H1 (cell line): ENCODE data around the gene CACNA2D1. TPM values are rescaled to one million over a fixed set of nuclear protein-coding genes. Genes with fewer than 3 reads are reported as not detected.

Experiments used
- CTCF ChIA-PET: fragments of 300-600 bp; sonication (Branson Sonifier 250); formaldehyde crosslinking; loops from one replicate; lab custom pipeline; 2021; ENCODE audit not compliant: partially characterized antibody; lab: Charles Lee
- POLR2A ChIA-PET: fragments of 300-600 bp; sonication (Branson Sonifier 250); formaldehyde crosslinking; loops from one replicate; lab custom pipeline; 2021; ENCODE audit warnings: inconsistent platforms; ENCODE audit not compliant: partially characterized antibody; lab: Charles Lee
- DNase-seq, 2 experiments: peaks; one replicate each; pipeline versions ENCODE4 v3.0.0 to v3.0.0-alpha.2; 2010 to 2022; ENCODE audit warnings: low spot score in 2 of 2, low read depth in 1 of 2, mixed read lengths in 1 of 2
- FAIRE-seq: peaks from 2 replicates; lab custom pipeline; 2011; peaks lifted over from hg19 to GRCh38; lab: Jason Lieb, UNC
- H2AFZ ChIP-seq: 2 replicates; pipeline ENCODE4 v1.8.1; 2012; ENCODE audit warnings: low read length, inconsistent platforms
- H2AK5ac ChIP-seq: 2 replicates; pipeline ENCODE4 v1.6.1; 2013; ENCODE audit warnings: low read depth, low read length
- H2BK120ac ChIP-seq: replicated peaks from 2 replicates; pipeline ENCODE3; 2013; ENCODE audit warnings: low read depth, low read length, inconsistent platforms
- H2BK12ac ChIP-seq: 2 replicates; pipeline ENCODE4 v1.6.1; 2013; ENCODE audit warnings: low read depth, low read length
- H2BK15ac ChIP-seq: 2 replicates; pipeline ENCODE4 v1.6.1; 2013; ENCODE audit warnings: low read length
- H2BK20ac ChIP-seq: 2 replicates; pipeline ENCODE4 v1.6.1; 2013; ENCODE audit warnings: low read length
- H2BK5ac ChIP-seq: 2 replicates; pipeline ENCODE4 v1.6.1; 2013; ENCODE audit warnings: low read depth, low read length
- H3K14ac ChIP-seq: 2 replicates; pipeline ENCODE4 v1.6.1; 2013; ENCODE audit warnings: inconsistent platforms; ENCODE audit not compliant: insufficient read length
- H3K18ac ChIP-seq: 2 replicates; pipeline ENCODE4 v1.6.1; 2013; ENCODE audit warnings: low read length; ENCODE audit errors: extremely low read depth
- H3K23ac ChIP-seq: 2 replicates; pipeline ENCODE4 v1.6.1; 2013; ENCODE audit warnings: inconsistent platforms; ENCODE audit not compliant: insufficient read length
- H3K23me2 ChIP-seq: 2 replicates; pipeline ENCODE4 v1.6.1; 2013; ENCODE audit warnings: low read depth, low read length
- H3K27ac ChIP-seq: 2 replicates; pipeline ENCODE4 v1.6.1; 2011; ENCODE audit warnings: low read depth, low read length, inconsistent platforms
- H3K27me3 ChIP-seq, 4 experiments: replicated peaks in 1 of 4; 1 replicate in 1 of 4; 2 replicates in 3 of 4; pipeline versions ENCODE4 v1.6.1 to v1.8.1; 2011 to 2013; ENCODE audit warnings: low read length in 3 of 4, mild to moderate bottlenecking in 3 of 4, inconsistent platforms in 2 of 4, mixed read lengths in 2 of 4, moderate library complexity in 1 of 4; ENCODE audit not compliant: control insufficient read depth in 3 of 4, insufficient read depth in 3 of 4; ENCODE audit errors: extremely low read depth in 1 of 4
- H3K36me3 ChIP-seq, 4 experiments: 2 replicates each; pipeline versions ENCODE4 v1.6.1 to v1.8.1; 2011 to 2013; ENCODE audit warnings: mild to moderate bottlenecking in 4 of 4, low read length in 3 of 4, moderate library complexity in 2 of 4, control low read depth in 1 of 4, inconsistent platforms in 1 of 4; ENCODE audit not compliant: insufficient read depth in 4 of 4, control insufficient read depth in 2 of 4
- H3K4ac ChIP-seq: replicated peaks from 2 replicates; pipeline ENCODE3; 2013; ENCODE audit warnings: low read length, low read depth, mixed read lengths, inconsistent platforms; ENCODE audit not compliant: insufficient read length
- H3K4me1 ChIP-seq, 4 experiments: replicated peaks in 1 of 4; 1 replicate in 1 of 4; 2 replicates in 3 of 4; pipeline versions ENCODE4 v1.6.1 to v1.8.1; 2011 to 2013; ENCODE audit warnings: low read length in 3 of 4, inconsistent platforms in 2 of 4, mixed read lengths in 1 of 4; ENCODE audit not compliant: insufficient read depth in 4 of 4, control insufficient read depth in 3 of 4
- H3K4me2 ChIP-seq, 2 experiments: 2 replicates each; pipeline versions ENCODE4 v1.6.1 to v1.8.1; 2011 to 2013; ENCODE audit warnings: low read depth in 2 of 2, low read length in 2 of 2, control low read depth in 1 of 2, inconsistent platforms in 1 of 2, mild to moderate bottlenecking in 1 of 2; ENCODE audit not compliant: insufficient read depth in 1 of 2
- H3K4me3 ChIP-seq, 4 experiments: fragments of 200-600, 300-600 bp in 1 of 4; sonication (generic), shearing (Covaris generic), sonication (Bioruptor Twin) in 1 of 4; 2 replicates each; pipeline versions ENCODE4 v1.5.1 to v1.8.1; 2011 to 2016; ENCODE audit warnings: low read length in 4 of 4, low read depth in 3 of 4, control low read depth in 2 of 4, inconsistent platforms in 2 of 4, mild to moderate bottlenecking in 2 of 4, mixed read lengths in 1 of 4, moderate library complexity in 1 of 4; ENCODE audit not compliant: insufficient read depth in 2 of 4; ENCODE audit errors: extremely low read depth in 1 of 4
- H3K56ac ChIP-seq: replicated peaks from 2 replicates; pipeline ENCODE3; 2013; ENCODE audit warnings: low read depth, mild to moderate bottlenecking, mixed read lengths, low read length, inconsistent platforms; ENCODE audit not compliant: insufficient read length
- H3K79me1 ChIP-seq: 2 replicates; pipeline ENCODE4 v1.6.1; 2013; ENCODE audit warnings: low read depth, low read length, control low read depth
- H3K79me2 ChIP-seq, 2 experiments: 2 replicates each; pipeline versions ENCODE4 v1.6.1 to v1.8.1; 2012 to 2013; ENCODE audit warnings: low read length in 2 of 2, mild to moderate bottlenecking in 2 of 2, inconsistent platforms in 1 of 2; ENCODE audit not compliant: insufficient read depth in 2 of 2, control insufficient read depth in 1 of 2
- H3K9ac ChIP-seq, 4 experiments: replicated peaks in 1 of 4; 1 replicate in 1 of 4; 2 replicates in 3 of 4; pipeline versions ENCODE4 v1.6.1 to v1.8.1; 2011 to 2013; ENCODE audit warnings: low read depth in 3 of 4, low read length in 3 of 4, control low read depth in 2 of 4, mild to moderate bottlenecking in 2 of 4, moderate library complexity in 2 of 4, inconsistent platforms in 1 of 4; ENCODE audit errors: extremely low read depth in 1 of 4
- H3K9me3 ChIP-seq, 2 experiments: 2 replicates each; pipeline versions ENCODE4 v1.6.1 to v1.8.1; 2012 to 2013; ENCODE audit warnings: mild to moderate bottlenecking in 2 of 2, moderate library complexity in 2 of 2, control low read depth in 1 of 2, inconsistent platforms in 1 of 2, low read depth in 1 of 2, low read length in 1 of 2, mixed read lengths in 1 of 2; ENCODE audit not compliant: insufficient read depth in 2 of 2
- H4K20me1 ChIP-seq, 2 experiments: replicated peaks in 1 of 2; 2 replicates each; pipeline versions ENCODE3 to v1.8.1; 2011 to 2013; ENCODE audit warnings: inconsistent platforms in 2 of 2, low read length in 2 of 2, mild to moderate bottlenecking in 1 of 2; ENCODE audit not compliant: insufficient read depth in 2 of 2, control insufficient read depth in 1 of 2
- H4K5ac ChIP-seq: 2 replicates; pipeline ENCODE4 v1.6.1; 2013; ENCODE audit warnings: low read length, low read depth, mixed read lengths, inconsistent platforms; ENCODE audit not compliant: insufficient read length
- H4K8ac ChIP-seq: 2 replicates; pipeline ENCODE4 v1.8.0; 2013; ENCODE audit warnings: mild to moderate bottlenecking, moderate library complexity, low read length, inconsistent platforms; ENCODE audit not compliant: insufficient read depth; ENCODE audit errors: extremely low read depth
- H4K91ac ChIP-seq: replicated peaks from 2 replicates; pipeline ENCODE3; 2013; ENCODE audit warnings: low read length, mixed read lengths, inconsistent platforms; ENCODE audit not compliant: insufficient read length
- ASH2L ChIP-seq: fragments of 200-600, 300-600 bp; sonication (generic); IDR thresholded peaks from one replicate; pipeline ENCODE4 v1.7.1; 2017; ENCODE audit warnings: low read length
- CHD1 ChIP-seq: IDR thresholded peaks from 2 replicates; pipeline ENCODE4 v1.6.1; 2012; ENCODE audit warnings: low read depth, low read length, improper control_type of control experiment
- CTBP2 ChIP-seq: IDR thresholded peaks from 2 replicates; pipeline ENCODE4 v1.7.0; 2011; ENCODE audit warnings: borderline replicate concordance, mild to moderate bottlenecking, moderate library complexity, mixed read lengths, low read length; ENCODE audit not compliant: insufficient read depth, insufficient read length
- EZH2 ChIP-seq: fragments of 200-600 bp; sonication (generic); IDR thresholded peaks from 2 replicates; pipeline ENCODE4 v1.7.1; 2012; ENCODE audit warnings: low read depth, mild to moderate bottlenecking, moderate library complexity, low read length, inconsistent platforms; ENCODE audit not compliant: severe bottlenecking
- KDM4A ChIP-seq: IDR thresholded peaks from one replicate; pipeline ENCODE4 v1.7.1; 2012; ENCODE audit warnings: low read depth, mild to moderate bottlenecking, moderate library complexity, low read length, inconsistent platforms; ENCODE audit not compliant: severe bottlenecking
- KDM5A ChIP-seq: fragments of 200-600 bp; IDR thresholded peaks from 2 replicates; pipeline ENCODE4 v1.7.1; 2012; ENCODE audit warnings: mild to moderate bottlenecking, low read length, inconsistent platforms, mixed read lengths
- NRF1 ChIP-seq: IDR thresholded peaks from 2 replicates; pipeline ENCODE4 v1.6.1; 2011; ENCODE audit warnings: mild to moderate bottlenecking, low read depth, low read length, improper control_type of control experiment
- POLR2A ChIP-seq, 2 experiments: IDR thresholded peaks; 1 replicate in 1 of 2; 2 replicates in 1 of 2; pipeline ENCODE4 v1.6.1; 2011; ENCODE audit warnings: low read depth in 2 of 2, low read length in 2 of 2, mild to moderate bottlenecking in 2 of 2; ENCODE audit errors: control extremely low read depth in 1 of 2
- SP1 ChIP-seq: IDR thresholded peaks from 2 replicates; pipeline ENCODE4 v1.6.1; 2011; ENCODE audit warnings: low read depth, low read length
- TBP ChIP-seq: IDR thresholded peaks from 2 replicates; pipeline ENCODE4 v1.6.1; 2011; ENCODE audit warnings: low read depth, low read length, improper control_type of control experiment
- ZNF274 ChIP-seq: IDR thresholded peaks from 2 replicates; pipeline ENCODE4 v1.7.0; 2012; ENCODE audit warnings: low read length, borderline replicate concordance; ENCODE audit errors: extremely low read depth
- WGBS, 2 experiments: shearing (Covaris generic) in 1 of 2; methylation state at CpG; one replicate each; pipeline versions ENCODE4 v1.1.6 to v1.1.7; 2013 to 2015; ENCODE audit warnings: low lambda C conversion rate in 2 of 2, mixed read lengths in 2 of 2, inconsistent platforms in 1 of 2, low coverage in 1 of 2, missing lambda C conversion rate in 1 of 2; ENCODE audit not compliant: insufficient replicate concordance in 2 of 2, insufficient coverage in 1 of 2, insufficient read length in 1 of 2; ENCODE audit errors: extremely low coverage in 1 of 2, missing lambda C conversion rate in 1 of 2; 5-methylcytosine and 5-hydroxymethylcytosine counted together
- polyA plus RNA-seq, 7 experiments: library from polyadenylated mRNA; depleted of rRNA in 3 of 7; stranded (reverse) in 5 of 7; unstranded in 2 of 7; fragments of >200 nt in 5 of 7; fragments of 200-250 nt in 2 of 7; gene quantifications; 1 replicate in 5 of 7; 2 replicates in 1 of 7; 4 replicates in 1 of 7; pipeline versions ENCODE4 v1.2.1 to v1.2.3, GENCODE V29; 2011 to 2013; ENCODE audit warnings: missing spikeins in 2 of 7, mixed read lengths in 2 of 7
- total RNA-seq: library from RNA; stranded (reverse); fragmentation: NEBNext Ultra II Directional; extraction: Animal tissue kit (Norgen Biotek cat#: 25700); gene quantifications from 2 replicates; pipeline ENCODE4 v1.2.1, GENCODE V29; 2021
- TF ChIP-seq, protein P1 (sequence below): IDR thresholded peaks from 2 replicates; pipeline ENCODE4 v1.6.1; 2012; ENCODE audit warnings: inconsistent platforms

The CACNA2D1 gene
- total and polyA plus RNA-seq, 2 of the 8 experiments (the other 6 are each of a cell fraction or from before 2014, with no cell fraction given): 4.3 to 27.3 TPM

DNA sequence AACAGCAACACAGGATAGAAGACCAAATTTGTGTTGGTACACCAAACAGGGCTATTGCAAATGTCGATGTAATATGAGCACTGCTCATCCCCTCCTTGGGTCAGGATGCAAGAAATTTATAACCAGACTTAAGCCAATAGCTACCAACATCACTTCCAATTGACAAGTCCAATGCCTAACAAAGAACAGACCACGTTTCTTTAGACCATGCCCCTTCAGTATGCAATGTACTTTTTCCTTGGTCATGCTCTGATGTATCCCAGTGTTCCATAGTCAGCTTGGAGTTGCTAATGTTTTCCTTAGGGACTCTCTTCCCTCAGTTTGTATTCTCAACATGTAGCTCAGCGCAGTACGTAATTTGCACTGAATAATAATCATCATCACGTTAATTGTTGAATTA lies 7.8 kb downstream of the CACNA2D1 start:
- H3K18ac ChIP-seq: no peak overlapping the region
- H2BK20ac ChIP-seq: no peak overlapping the region
- DNase-seq: no peak
- no peak overlapping the region for H3K14ac ChIP-seq
- H3K4me1 ChIP-seq: peaks cover 0 to 2% (median 0%) of the 10 kb centered on the region in 4 experiments; a peak in 3 of 7 replicates
- peaks cover 0 to 2% of the 10 kb centered on the region in 2 experiments for H4K20me1 ChIP-seq
- H3K9me3 ChIP-seq: no peaks in the 10 kb centered on the region
- no peaks in the 10 kb centered on the region for H3K23me2 ChIP-seq
- no peaks in the 10 kb centered on the region for H3K27me3 ChIP-seq
- no peak overlapping the region for H3K9ac ChIP-seq
- H3K79me1 ChIP-seq: no peaks in the 10 kb centered on the region; the same call in 1 of the 2 replicates
- H2AK5ac ChIP-seq: no peak overlapping the region
- H3K36me3 ChIP-seq: no peaks in the 10 kb centered on the region
- no peak overlapping the region for H3K27ac ChIP-seq
- WGBS, 2 experiments: 94% methylated on average over 5 of the region's 5 CpGs; no CpG with 5 or more reads in 1 of the 2 experiments
- H2BK15ac ChIP-seq: no peak overlapping the region
- no peak overlapping the region for H3K56ac ChIP-seq
- H3K4me2 ChIP-seq: no peak overlapping the region
- peaks cover 0 to 74% of the 10 kb centered on the region in 2 experiments; a peak in 3 of 4 replicates for H3K79me2 ChIP-seq
- H4K8ac ChIP-seq: no peak overlapping the region
- H4K5ac ChIP-seq: no peak overlapping the region
- POLR2A ChIA-PET: no interaction called here
- no peak overlapping the region for H3K4me3 ChIP-seq
- no peak overlapping the region for H2BK120ac ChIP-seq
- no peak overlapping the region for H3K23ac ChIP-seq
- TF ChIP-seq, protein P1, sequence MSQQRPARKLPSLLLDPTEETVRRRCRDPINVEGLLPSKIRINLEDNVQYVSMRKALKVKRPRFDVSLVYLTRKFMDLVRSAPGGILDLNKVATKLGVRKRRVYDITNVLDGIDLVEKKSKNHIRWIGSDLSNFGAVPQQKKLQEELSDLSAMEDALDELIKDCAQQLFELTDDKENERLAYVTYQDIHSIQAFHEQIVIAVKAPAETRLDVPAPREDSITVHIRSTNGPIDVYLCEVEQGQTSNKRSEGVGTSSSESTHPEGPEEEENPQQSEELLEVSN: no peak
- no peak for TF ChIP-seq TBP
- no peak for TF ChIP-seq POLR2A (IDR thresholded peaks at IDR 0.05; ENCODE audit: control extremely low read depth in 1 of 2, low read depth in 2 of 2, low read length in 2 of 2)
- TF ChIP-seq ZNF274: no peak
- TF ChIP-seq EZH2: no peak
- no peak for TF ChIP-seq NRF1
- no peak for TF ChIP-seq CHD1
- no peak for TF ChIP-seq KDM5A
- no peak for TF ChIP-seq ASH2L
- TF ChIP-seq CTBP2: no peak
- TF ChIP-seq SP1: no peak
- TF ChIP-seq KDM4A: no peak
- TF ChIP-seq, all 59 proteins: peak for 0
- Histone ChIP-seq H2AFZ (no peak overlapping the region), H2BK12ac (no peak overlapping the region), H2BK5ac (no peak overlapping the region), H3K4ac (no peak overlapping the region), H4K91ac (no peak overlapping the region)
- CTCF ChIA-PET: interaction anchor here (0.5 to 0.6 kb wide), 2 partner anchors 37 to 1374 kb away, joined by 3 to 5 read pairs; no protein-coding TSS in a partner anchor
- no peak for FAIRE-seq
